NB4 (cell line): ENCODE data around the gene RHO.

Experiments used
- CTCF ChIP-seq: IDR thresholded peaks from one replicate; pipeline ENCODE4 v1.5.1; 2012; ENCODE audit warnings: low read depth, low read length
- POLR2A ChIP-seq: IDR thresholded peaks from 2 replicates; pipeline ENCODE4 v1.6.1; 2011; ENCODE audit warnings: mild to moderate bottlenecking; ENCODE audit not compliant: insufficient read length; ENCODE audit errors: extremely low read depth

DNA sequence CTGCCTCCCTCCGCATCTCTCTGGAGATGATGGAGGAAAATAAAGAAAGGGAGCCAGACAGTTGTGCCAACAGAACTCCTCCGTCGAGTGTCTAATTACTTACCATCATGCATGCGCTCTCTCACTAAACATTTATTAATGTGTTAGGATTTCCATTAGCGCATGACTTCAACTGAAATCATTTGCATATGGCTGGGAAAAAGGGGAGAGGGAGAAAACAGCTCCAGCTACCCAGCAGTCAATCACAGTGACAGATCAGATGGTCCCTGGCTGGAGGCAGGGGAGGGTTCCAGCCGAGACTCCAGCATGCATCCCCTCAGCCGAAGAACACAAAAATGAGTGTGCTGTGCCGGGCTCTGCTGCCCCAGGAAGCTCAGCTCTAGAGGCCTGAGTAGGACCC is 6.8 kb upstream of the RHO start:
- TF ChIP-seq CTCF (no peak), POLR2A (no peak)
